ENCODE results near the gene TBL3.

The TBL3 gene

DNA sequence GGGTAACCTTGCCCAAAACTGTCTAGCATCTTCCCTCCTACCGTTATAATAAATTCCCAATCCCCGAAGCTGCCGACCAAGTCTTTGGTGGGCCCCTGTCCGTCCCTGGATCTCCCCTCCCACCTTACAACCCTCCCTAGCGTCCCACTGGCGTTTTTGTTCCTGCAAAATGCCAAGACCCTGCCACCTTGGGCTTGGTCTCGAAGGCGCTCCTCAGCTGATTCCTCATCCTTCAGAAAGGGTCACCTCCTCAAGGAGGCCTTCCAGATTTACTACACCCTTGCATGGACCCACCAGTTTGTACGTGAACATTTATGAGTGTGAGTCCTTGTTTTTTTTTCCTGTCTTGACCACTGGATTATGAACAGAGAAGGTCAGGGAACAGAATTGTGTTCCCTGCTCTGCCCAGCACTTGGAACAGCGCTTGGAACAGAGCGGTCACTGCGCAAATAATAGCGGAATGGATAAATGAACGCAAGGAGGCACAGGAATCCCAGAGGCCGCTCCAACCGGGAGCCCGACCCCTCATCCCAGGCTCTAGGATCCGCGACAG, 11.2 kb downstream of the TBL3 start:
- DNase-seq (ENCODE audit: low spot score) = no peak

DNA sequence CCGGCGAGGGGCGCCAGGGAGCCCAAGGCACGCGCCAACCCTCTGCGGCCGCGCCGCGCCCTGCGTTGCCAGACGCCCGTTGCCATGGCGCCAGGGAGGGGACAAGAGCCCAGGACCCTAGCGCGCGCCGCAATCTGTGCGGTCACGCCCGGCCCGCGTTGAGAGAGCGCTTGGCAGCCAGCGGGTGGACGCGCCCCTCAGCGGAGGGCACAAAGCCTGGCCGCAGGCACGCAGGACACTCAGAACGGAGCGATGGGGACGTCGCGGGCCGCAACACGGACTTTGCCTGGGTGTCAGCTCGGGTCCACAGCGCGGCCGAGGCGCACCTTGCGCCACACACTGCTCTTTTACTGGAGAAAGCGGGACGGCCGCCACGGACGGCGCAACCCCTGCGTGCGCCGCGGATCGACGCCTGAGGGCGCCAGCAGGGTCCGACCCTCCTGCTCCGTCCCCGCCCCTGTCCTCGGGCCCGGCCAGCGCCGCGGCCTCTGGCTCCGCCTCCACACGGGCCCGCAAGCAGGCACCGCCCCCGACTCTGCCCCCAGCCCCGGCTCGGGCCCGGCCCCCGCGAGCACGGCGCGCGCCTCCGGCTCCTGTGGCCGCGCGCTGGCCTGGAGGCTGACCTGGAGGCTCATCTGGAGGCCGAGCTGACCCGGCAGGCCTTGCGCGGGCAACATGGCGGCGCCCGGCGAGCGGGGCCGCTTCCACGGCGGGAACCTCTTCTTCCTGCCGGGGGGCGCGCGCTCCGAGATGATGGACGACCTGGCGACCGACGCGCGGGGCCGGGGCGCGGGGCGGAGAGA, 11.9 kb downstream of the TBL3 start, which contains the start of gene GFER:
Gene GFER, plus strand, starts transcription at position 650 of the 803 bp plus-strand sequence. Its CDS starts 26 bp downstream, at position 676.
- DNase-seq (ENCODE audit: low spot score) = peak; percentile 85

DNA sequence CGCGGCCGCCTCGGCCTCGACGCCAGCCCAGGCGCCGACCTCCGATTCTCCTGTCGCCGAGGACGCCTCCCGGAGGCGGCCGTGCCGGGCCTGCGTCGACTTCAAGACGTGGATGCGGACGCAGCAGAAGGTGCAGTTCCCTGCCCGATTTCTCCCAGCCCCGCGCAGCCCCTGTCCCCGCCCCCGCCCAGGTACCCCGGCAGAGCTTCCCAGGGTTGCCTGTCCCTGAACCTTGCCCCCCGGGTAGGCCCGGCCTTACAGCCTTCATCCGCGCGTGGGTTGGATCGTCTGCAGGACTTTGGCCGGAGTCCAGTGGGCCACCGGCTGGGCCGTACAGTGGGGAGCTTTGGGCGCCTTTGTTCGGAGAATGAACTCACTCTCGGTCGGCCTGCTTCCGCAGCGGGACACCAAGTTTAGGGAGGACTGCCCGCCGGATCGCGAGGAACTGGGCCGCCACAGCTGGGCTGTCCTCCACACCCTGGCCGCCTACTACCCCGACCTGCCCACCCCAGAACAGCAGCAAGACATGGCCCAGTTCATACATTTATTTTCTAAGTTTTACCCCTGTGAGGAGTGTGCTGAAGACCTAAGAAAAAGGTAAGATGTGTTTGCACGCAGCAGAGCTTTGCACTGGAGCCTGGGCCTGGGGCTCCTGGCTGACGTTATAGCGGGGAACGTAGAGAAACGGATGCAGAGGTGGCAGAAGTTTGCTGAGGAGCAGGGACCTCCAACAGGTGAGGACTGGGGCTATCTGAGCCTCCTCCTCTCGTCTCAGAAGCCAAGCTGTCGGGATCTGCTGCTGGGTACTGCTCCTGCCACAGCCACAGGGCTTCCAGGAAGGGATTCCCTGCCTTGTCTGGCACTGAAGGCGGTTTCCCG, 12.7 kb downstream of the TBL3 start:
- DNase-seq (ENCODE audit: low spot score) = no peak

DNA sequence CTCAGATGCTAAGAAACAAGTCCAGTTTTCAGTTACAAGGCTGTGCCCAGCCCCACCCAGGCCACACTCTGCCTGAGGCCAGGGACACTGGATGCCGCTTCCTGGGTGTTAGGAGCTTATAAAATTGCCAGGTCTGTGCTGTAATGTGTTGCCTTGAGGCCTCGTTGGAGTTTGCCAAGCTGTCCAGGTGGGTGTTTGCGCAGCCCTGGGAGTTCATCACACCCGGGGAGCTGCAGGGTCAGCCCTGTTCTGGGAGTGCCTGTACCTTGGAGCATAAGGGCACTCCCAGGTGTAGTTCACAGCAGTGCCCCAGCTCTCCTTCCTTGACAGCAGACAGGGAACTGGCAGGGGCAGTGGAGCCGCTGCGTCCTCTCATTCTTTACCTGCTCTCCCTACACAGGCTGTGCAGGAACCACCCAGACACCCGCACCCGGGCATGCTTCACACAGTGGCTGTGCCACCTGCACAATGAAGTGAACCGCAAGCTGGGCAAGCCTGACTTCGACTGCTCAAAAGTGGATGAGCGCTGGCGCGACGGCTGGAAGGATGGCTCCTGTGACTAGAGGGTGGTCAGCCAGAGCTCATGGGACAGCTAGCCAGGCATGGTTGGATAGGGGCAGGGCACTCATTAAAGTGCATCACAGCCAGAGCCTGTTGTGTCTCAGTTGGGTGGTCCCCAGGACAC, 13.8 kb downstream of the TBL3 start:
- no peak for DNase-seq (ENCODE audit: low spot score)

DNA sequence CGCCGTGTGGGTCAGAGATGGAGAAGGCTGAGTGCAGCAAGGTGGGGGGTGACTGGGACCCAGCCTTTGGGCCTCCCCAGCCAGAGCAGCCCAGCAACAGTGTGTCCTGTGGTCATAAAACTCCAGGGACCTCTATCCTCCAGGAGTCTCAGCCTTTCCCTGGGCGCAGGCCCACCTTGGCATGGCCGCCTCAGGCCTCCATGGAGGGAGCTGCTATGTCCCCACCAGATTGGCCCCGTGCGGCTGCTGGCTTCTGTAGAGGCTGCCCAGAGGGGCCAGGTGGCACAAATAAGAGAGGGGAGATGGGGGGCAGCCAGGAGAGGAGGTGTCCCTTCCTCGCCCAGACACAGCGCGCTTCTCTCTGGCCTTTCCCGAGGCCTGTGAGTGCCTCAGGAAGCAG, 15.3 kb downstream of the TBL3 start:
- no peak for DNase-seq (ENCODE audit: low spot score)

DNA sequence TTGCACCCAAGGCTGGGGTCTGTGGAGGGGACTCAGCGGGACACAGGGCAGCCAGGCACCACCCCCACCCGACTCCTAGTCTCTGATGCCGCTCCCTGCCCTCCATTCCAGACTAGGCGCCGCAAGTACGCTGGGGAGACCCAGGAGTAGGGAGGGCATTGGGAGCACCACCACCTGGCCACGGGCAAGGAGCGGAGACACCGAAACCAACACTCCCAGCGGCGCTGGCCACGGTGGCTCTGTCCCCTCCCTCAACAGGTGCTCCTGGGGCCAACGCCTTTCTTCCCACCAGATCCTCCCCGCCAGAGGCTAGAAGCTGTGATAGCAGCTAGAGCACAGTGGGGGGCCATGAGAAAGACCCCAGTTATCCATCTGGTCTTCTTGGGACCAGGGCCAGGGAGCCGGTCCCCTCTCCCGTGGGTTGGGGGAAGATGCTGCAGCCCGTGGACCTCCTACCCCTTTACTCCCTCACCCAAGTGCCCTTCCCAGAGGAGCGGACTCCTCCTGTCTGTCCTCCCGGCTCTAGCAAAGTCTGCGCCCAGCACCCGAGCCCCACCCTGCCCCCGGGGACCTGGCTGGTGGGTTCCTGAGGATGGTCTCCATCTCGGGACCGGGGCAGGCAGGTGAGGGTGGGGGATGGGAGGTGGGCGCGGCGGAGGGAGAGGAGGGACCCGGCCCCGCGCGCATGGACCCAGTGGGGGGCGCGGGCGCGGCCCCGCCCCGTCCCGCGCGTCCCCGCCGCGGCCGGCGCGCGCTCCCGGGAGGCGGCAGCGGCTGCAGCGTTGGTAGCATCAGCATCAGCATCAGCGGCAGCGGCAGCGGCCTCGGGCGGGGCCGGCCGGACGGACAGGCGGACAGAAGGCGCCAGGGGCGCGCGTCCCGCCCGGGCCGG, 17.6 kb downstream of the TBL3 start, which contains the start of gene SYNGR3:
Gene SYNGR3, plus strand, starts transcription at position 762 of the 892 bp plus-strand sequence. CDS start 133 bp downstream, outside the sequence.
- no peak for DNase-seq (ENCODE audit: low spot score)

DNA sequence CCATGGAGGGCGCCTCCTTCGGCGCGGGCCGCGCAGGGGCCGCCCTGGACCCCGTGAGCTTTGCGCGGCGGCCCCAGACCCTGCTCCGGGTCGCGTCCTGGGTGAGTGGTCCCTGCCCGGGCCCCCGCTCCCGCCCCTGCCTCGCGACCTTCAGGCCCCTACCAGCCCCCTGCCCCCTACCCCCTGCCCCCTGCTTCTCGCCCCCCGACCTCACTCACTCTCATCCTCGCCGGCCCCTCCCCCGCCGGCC, 18.2 kb downstream of the TBL3 start:
- no peak for DNase-seq (ENCODE audit: low spot score)

DNA sequence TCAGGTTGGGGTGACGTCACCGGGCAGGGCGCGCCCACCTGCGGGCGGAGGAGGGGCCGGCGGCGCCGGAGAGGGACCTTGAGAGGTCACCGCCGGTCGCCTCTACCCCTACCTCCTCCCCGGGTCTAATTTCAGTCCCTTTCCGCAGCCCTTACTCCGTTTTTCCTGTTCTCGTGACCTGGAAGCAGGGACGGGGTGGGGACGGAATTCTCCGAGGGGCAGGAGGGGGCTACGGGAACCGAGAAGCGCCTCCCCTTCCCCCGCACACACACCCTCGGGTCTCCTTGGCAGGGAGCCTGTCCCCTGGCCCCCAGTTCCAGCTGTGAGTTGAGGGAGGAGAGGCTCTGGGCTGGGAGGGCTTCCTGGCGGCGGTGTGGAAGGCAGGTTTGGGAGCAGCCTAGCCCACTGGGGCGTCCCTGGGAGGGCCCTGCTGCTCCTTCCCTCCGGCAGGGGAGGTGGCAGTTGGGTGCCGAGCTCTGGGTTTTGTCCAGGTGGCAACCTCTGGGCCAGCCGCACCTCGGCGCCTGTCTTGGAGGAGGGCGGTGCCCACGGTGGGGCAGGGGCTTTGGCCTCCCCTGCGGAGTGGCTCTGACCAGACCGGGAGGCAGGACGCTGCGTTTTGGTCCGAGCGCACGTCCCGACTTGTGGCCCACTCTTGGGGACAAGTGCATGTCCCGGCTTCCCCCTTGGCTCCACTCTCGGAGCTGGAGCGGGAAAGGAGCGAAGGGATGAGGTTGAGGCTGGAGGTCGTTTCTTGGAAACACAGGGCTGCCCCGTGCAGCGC, 18.7 kb downstream of the TBL3 start:
- DNase-seq (ENCODE audit: low spot score) = peak; percentile 49

DNA sequence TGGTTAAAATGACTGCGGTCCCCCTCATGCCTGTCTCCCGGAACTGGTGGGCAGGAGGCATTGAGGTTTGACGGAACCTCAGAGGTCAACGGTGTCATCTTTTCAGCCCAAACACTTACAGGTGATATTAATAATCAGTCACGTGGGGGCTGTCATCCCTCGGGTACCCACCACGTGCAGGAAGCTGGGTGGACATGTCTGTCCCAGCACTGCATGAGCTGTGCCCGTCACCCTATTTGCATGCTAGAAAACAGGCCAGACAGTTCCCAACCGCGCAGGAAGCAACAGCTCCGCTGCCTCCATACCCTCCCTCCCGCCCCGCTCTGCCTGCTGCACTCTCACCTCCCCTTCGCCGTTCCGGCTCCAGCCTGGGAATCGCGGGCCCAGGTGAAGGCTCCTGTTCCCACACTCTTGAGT, 19.3 kb downstream of the TBL3 start:
- DNase-seq (ENCODE audit: low spot score) = no peak

DNA sequence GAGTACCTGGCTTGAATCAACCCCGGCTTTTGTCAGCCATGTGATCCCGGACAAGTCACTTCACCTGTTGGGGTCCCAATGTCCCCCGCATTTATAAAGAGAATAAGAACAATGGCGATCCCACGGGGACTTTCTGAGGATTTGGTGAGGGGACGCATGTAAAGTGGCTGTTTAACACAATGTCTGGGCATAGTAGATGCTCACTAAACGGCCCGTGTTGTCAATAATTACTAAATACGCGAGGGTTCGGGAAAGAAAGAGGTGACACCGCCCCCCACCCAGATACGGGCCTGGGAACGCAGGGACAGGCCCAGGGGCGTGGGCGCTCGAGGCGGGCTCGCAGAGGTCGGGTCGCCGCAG, 19.7 kb downstream of the TBL3 start:
- DNase-seq (ENCODE audit: low spot score) = no peak

DNA sequence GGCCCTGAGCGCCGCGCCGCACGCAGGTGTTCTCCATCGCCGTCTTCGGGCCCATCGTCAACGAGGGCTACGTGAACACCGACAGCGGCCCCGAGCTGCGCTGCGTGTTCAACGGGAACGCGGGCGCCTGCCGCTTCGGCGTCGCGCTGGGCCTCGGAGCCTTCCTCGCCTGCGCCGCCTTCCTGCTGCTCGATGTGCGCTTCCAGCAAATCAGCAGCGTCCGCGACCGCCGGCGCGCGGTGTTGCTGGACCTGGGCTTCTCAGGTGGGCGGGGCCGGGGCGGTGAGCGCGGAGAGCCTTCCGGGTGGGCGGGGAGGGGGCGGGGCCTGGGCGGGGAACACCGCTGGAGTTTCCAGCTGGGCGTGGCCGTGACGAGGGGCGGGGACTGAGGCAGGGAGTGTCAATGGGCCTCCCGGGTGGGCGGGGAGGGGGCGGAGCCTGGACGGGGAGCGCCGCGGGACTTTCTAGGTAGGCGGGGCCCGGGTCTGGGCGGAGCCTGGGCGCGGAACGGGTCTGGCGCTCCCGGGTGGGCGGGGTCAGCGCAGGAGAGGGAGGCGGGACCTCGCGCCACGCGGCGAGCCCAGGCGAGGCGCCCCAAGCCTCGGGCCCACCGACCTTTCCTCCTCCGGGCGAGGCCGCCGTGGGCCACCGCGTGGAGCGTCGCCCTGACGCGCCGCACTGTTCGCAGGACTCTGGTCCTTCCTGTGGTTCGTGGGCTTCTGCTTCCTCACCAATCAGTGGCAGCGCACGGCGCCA, 20.3 kb downstream of the TBL3 start:
- DNase-seq (ENCODE audit: low spot score) = peak; percentile 66

DNA sequence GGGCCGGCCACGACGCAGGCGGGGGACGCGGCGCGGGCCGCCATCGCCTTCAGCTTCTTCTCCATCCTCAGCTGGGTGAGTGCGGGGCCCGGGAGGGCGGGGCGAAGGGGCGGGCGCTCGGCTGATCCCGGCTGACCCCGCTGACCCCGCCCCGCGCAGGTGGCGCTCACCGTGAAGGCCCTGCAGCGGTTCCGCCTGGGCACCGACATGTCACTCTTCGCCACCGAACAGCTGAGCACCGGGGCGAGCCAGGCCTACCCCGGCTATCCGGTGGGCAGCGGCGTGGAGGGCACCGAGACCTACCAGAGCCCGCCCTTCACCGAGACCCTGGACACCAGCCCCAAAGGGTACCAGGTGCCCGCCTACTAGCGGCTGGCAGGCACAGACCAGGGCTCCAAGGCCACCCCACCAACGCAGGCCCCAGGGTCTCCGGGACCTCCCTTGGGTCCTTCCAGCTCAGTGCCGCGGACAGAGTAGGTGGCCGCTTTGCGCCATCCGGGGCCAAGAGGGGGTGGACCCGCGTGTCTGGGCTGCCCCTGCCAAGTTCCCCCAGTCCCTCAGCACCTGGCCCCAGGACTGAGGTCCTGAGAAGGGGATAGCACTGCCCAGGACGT, 21.0 kb downstream of the TBL3 start:
- no peak for DNase-seq (ENCODE audit: low spot score)

DNA sequence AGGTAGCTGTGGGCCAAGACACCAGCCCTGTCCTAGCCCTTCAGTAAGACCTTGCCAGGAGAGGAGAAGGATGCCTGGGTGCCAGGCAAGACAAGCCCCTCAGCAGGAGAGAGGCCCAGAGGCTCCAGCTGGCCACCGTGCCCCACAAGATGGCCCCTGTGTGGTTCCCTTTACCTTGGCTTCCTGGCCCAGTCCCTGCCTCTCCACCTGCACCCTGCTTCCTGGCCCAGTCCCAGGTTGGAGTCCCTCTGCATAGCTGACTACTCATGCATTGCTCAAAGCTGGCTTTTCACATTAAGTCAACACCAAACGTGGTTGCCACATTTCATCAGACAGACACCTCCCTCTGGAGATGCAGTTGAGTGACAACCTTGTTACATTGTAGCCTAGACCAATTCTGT, 21.9 kb downstream of the TBL3 start:
- DNase-seq (ENCODE audit: low spot score) = no peak

DNA sequence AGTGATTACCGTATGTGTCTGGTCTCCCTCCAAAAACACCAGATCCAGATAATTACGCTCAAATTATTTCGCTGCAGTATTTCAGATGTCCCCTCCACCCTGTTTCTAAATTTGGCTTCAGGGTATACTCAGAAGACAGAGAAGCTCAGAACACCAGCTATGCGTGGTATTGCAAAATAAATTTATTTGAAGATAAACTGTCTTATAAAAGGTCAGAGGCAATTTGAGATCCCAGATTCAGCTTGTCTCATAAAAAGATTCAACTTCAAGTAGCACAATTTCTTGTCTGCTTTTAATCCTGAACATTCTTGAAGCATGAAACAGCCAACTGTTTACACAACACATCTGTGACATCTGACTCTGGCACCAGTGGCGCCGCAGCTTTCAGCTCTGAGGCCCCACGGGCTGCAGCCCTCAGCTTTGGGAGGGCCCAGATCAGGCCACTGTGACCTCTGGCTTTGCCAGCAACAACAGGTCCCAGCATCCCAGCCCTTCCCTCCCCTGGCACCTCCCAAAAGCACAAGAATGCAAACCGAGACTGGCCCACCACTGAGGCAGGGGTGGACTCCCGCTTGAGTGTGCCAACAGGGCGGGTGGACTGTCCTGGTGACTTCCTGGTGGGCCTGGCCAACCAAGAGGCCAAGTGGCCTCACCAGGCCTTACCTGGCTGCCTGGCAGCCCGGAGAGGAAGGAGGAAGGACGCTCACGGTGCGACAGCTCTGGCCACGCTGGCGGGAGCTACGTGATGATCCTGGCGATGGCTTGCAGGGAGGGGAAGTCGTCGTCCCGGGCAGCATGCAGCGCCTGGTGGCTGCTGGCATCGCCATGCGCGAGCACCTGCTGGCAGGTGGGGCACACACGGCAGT, 25.9 kb downstream of the TBL3 start:
- no peak for DNase-seq (ENCODE audit: low spot score)

DNA sequence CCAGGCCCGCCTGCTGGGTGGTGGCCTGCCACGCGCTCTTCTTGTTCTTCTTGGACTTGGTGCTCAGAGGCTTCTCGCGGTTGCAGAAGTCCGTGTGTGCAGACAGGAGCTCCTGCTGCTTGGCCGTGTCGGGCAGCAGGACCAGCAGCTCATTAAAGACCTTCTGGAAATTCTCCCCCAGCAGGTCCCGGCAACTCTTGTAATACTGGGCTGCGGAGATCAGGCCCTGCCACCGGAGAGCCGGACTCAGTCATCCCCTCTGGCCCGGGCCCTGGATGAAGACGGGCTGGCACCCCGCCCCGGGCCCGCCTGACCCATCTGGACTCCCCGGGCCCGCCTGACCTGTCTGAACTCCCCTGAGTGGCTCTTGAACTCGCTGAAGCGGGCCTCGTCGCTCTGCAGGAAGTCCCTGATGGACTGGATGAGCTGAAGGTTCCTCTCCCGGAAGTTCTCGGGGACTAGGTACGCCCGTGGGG, 26.5 kb downstream of the TBL3 start:
- DNase-seq (ENCODE audit: low spot score) = no peak

DNA sequence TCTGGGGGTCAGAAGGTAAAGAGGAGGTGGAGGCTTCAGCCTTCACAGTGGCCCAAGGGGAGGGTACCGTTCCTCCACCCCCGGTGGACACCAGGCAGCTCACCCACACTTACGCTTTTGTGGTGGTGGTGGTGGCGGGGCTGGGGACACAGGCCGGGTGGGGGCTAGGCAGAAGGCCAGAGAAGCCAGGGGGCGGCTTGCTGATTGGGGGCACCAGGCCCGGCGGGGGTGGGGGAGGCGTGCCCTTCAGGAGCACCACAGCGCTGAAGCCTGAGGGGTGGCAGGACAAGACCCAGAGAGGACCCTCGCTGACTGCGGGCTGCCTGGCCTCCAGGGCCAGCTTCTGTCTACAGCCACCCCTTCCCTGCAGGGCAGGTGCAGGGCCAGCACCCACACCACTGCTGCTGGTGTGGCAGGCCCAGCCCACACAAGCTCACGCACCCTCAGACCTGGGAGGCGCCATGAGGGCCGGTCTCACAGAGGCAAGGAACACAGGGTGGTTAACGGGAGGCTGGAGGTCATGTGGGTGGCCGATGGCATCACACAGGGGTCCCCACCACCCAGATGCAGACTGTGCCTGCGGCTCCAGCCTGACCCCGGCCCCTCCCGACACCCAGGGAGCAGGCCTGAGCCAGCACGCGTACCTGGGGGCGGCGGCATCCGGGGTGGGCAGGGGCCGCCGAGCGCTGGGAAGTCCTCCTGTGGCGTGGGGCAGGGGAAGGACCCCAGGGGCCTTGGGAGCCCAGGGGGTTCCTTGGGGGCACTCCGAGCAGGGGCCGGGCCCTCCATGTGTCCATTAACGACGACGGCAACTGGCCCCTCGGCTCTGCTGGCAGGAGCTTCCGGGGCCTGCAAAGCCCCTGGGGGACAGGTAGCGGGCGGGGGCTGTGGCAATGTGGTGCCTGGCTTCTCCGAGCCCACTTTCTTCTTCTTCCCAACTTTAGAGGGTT, 27.3 kb downstream of the TBL3 start:
- no peak for DNase-seq (ENCODE audit: low spot score)

DNA sequence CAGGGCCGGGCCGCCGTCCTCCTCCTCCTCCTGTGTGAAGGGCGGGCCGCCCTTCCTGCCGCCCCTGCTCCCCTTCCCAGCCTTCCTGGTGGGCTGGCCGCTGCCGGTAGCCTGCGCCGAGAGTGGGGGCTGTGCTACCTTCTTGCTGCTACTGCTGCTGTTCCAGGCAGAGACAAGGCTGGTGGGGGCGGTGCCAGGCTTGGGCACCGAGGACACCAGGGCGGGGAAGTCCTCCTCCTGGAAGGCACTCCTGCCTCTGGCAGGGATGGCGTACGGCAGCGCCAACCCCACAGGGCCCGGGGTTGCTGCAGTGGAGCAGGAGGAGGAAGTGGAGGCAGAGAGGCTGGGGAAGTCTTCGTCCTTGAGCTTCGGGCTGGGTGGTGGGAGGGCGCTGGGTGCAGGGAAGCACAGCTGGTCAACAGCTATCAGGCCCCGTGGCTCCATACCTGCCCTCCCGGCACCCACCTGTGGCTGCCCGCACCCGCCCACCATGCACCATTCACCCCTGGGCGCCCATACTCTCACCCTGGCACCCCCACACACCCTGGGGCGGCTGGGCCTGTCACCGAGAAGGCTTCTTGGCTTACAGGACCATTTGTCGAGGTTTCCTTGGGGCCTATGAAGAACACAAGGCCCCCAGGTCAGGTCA, 28.1 kb downstream of the TBL3 start:
- DNase-seq (ENCODE audit: low spot score) = no peak
